ENCODE data around the gene NCOR2.
A peak's percentile ranks its signal among the peaks of the same experiment; 100 is the strongest.

NCOR2 gene

GRCh38 chr12:124544311-124544970 is 23.0 kb downstream of the NCOR2 start:
- DNase-seq: no peak

- peak in 2 of 56 donors; percentile 19 to 24 for DNase-seq
These were observed 23.7 kb downstream of the NCOR2 start for GRCh38 chr12:124543590-124544310.

- no peak for DNase-seq
These were observed 24.3 kb downstream of the NCOR2 start for GRCh38 chr12:124543052-124543589.

- DNase-seq: no peak
These were observed 25.1 kb downstream of the NCOR2 start for GRCh38 chr12:124542021-124542949.

GRCh38 chr12:124541322-124541721 is 26.1 kb downstream of the NCOR2 start:
- no peak for DNase-seq

- no peak for DNase-seq
These were observed 28.0 kb downstream of the NCOR2 start for GRCh38 chr12:124539084-124540041.

- no peak for DNase-seq
These were observed 29.0 kb downstream of the NCOR2 start for GRCh38 chr12:124538194-124539082.

GRCh38 chr12:124537525-124538193 is 29.8 kb downstream of the NCOR2 start:
- peak in 50 of 56 donors; percentile 22 to 82 (median 62) for DNase-seq

- no peak for DNase-seq
These were observed 30.8 kb downstream of the NCOR2 start for GRCh38 chr12:124536641-124537040.

GRCh38 chr12:124534776-124535740 is 32.4 kb downstream of the NCOR2 start:
- no peak for DNase-seq

- DNase-seq: no peak
These were observed 34.0 kb downstream of the NCOR2 start for GRCh38 chr12:124533456-124533855.

GRCh38 chr12:124532967-124533366 is 34.4 kb downstream of the NCOR2 start:
- no peak for DNase-seq

- peak in 15 of 56 donors; percentile 8 to 52 (median 31) for DNase-seq
These were observed 35.1 kb downstream of the NCOR2 start for GRCh38 chr12:124532331-124532750.

GRCh38 chr12:124531906-124532305 is 35.5 kb downstream of the NCOR2 start:
- no peak for DNase-seq

- DNase-seq: no peak
These were observed 36.1 kb downstream of the NCOR2 start for GRCh38 chr12:124531281-124531745.

GRCh38 chr12:124530637-124531263 is 36.7 kb downstream of the NCOR2 start:
- DNase-seq: no peak
